Esophagus muscularis mucosa (tissue), 3 donors: ENCODE results near the gene STARD13.

ENCODE experiments used
- POLR2A ChIP-seq: fragments of 450-650 bp; IDR thresholded peaks from one replicate; pipeline ENCODE4 v1.6.1; 2017; ENCODE audit warnings: antibody characterized with exemption, moderate library complexity, mild to moderate bottlenecking, low read depth
- TF ChIP-seq, protein P1 (sequence below), 3 experiments: fragments of 200-600 bp in 2 of 3; fragments of 450-650 bp in 1 of 3; sonication (generic) in 2 of 3; IDR thresholded peaks; one replicate each; pipeline ENCODE4 v1.5.1; 2017 to 2019; ENCODE audit warnings: antibody characterized with exemption in 3 of 3, mild to moderate bottlenecking in 2 of 3, moderate library complexity in 1 of 3

DNA sequence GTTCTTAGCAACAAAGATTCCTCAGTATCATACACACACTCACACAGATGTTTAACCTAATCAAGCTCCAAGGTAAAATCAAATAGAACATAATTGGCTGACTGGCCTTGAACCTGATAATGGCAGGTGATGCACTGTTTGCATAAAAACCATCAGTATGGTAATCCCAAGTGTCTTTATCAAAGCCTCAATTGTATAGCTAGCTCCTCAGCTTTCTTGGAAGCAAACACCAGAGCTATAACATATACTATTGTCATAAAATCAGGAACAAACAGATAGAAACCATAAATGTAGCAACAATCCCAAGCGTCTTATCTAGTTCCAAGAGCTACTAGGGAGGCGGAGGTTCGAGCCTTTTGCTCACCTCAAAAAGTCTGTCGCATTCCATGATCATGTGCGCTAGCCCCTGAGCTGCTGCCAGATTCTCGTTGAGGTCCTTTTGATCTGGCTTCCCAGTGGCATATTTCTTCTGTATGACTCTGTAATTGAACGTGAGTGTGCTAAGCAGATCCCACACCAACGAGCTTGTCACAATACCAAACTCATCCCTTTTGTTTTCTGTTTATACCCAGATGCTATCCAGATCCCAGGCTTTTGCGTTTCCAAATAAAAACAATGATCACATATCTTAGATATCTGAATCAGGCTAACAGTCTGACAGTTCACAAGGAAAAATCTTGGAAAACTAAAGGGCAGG is 174.0 kb downstream of the STARD13 start:
- TF ChIP-seq, protein P1, sequence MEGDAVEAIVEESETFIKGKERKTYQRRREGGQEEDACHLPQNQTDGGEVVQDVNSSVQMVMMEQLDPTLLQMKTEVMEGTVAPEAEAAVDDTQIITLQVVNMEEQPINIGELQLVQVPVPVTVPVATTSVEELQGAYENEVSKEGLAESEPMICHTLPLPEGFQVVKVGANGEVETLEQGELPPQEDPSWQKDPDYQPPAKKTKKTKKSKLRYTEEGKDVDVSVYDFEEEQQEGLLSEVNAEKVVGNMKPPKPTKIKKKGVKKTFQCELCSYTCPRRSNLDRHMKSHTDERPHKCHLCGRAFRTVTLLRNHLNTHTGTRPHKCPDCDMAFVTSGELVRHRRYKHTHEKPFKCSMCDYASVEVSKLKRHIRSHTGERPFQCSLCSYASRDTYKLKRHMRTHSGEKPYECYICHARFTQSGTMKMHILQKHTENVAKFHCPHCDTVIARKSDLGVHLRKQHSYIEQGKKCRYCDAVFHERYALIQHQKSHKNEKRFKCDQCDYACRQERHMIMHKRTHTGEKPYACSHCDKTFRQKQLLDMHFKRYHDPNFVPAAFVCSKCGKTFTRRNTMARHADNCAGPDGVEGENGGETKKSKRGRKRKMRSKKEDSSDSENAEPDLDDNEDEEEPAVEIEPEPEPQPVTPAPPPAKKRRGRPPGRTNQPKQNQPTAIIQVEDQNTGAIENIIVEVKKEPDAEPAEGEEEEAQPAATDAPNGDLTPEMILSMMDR (IDR thresholded peaks at IDR 0.05) = no peak
- no peak for TF ChIP-seq POLR2A
